Neuronal stem cell (in vitro differentiated cells): Measurements from ENCODE around the gene MCOLN3.

Source experiments
- DNase-seq: peaks from one replicate; pipeline ENCODE4 v3.0.0-alpha.2; 2013; ENCODE audit warnings: low spot score
- H2AFZ ChIP-seq: one replicate; pipeline ENCODE4 v1.6.1; 2013; ENCODE audit warnings: mild to moderate bottlenecking, low read length, inconsistent platforms
- H2AK5ac ChIP-seq: 2 replicates; pipeline ENCODE4 v1.6.1; 2013; ENCODE audit warnings: low read depth, mild to moderate bottlenecking, inconsistent platforms, low read length, moderate library complexity, mixed read lengths
- H2BK120ac ChIP-seq: 2 replicates; pipeline ENCODE4 v1.6.1; 2013; ENCODE audit warnings: low read depth, mild to moderate bottlenecking, inconsistent platforms, low read length, moderate library complexity, mixed read lengths
- H2BK12ac ChIP-seq: one replicate; pipeline ENCODE4 v1.6.1; 2013; ENCODE audit warnings: low read length, inconsistent platforms
- H2BK15ac ChIP-seq: 2 replicates; pipeline ENCODE4 v1.6.1; 2013; ENCODE audit warnings: mild to moderate bottlenecking, low read length, inconsistent platforms, mixed read lengths
- H2BK5ac ChIP-seq: one replicate; pipeline ENCODE4 v1.6.1; 2013; ENCODE audit warnings: inconsistent platforms, mild to moderate bottlenecking, low read length, moderate library complexity
- H3K14ac ChIP-seq: one replicate; pipeline ENCODE4 v1.6.1; 2013; ENCODE audit warnings: low read length, inconsistent platforms
- H3K18ac ChIP-seq: 2 replicates; pipeline ENCODE4 v1.6.1; 2013; ENCODE audit warnings: low read length, inconsistent platforms
- H3K23ac ChIP-seq: 2 replicates; pipeline ENCODE4 v1.6.1; 2013; ENCODE audit warnings: low read depth, mild to moderate bottlenecking, mixed read lengths, low read length, inconsistent platforms; ENCODE audit not compliant: poor library complexity
- H3K27ac ChIP-seq: replicated peaks from 3 replicates; pipeline ENCODE4 v1.5.1; 2013; ENCODE audit warnings: low read length, inconsistent platforms
- H3K27me3 ChIP-seq, 3 experiments: 2 replicates each; pipeline ENCODE4 v1.6.1; 2013; ENCODE audit warnings: low read length in 3 of 3, mild to moderate bottlenecking in 2 of 3, inconsistent platforms in 1 of 3, low read depth in 1 of 3, mixed read lengths in 1 of 3, moderate library complexity in 1 of 3; ENCODE audit not compliant: control insufficient read depth in 3 of 3, insufficient read depth in 3 of 3
- H3K36me3 ChIP-seq, 2 donors: replicated peaks in 1 of 2; 2 replicates each; pipeline ENCODE4 v1.6.1; 2013; ENCODE audit warnings: low read length in 2 of 2; ENCODE audit not compliant: control insufficient read depth in 2 of 2, insufficient read depth in 2 of 2
- H3K4ac ChIP-seq: 2 replicates; pipeline ENCODE4 v1.6.1; 2013; ENCODE audit warnings: inconsistent platforms, mild to moderate bottlenecking, low read length, moderate library complexity
- H3K4me1 ChIP-seq, 2 donors: 1 replicate in 1 of 2; 2 replicates in 1 of 2; pipeline ENCODE4 v1.6.1; 2013; ENCODE audit warnings: low read length in 2 of 2, low read depth in 1 of 2; ENCODE audit not compliant: control insufficient read depth in 2 of 2, insufficient read depth in 1 of 2
- H3K4me2 ChIP-seq: one replicate; pipeline ENCODE4 v1.6.1; 2013; ENCODE audit warnings: mild to moderate bottlenecking, low read length, inconsistent platforms; ENCODE audit not compliant: insufficient read depth, poor library complexity, severe bottlenecking
- H3K4me3 ChIP-seq, 2 donors: 2 replicates each; pipeline ENCODE4 v1.5.1; 2013; ENCODE audit warnings: low read length in 2 of 2, mild to moderate bottlenecking in 2 of 2, inconsistent platforms in 1 of 2, moderate library complexity in 1 of 2
- H3K79me1 ChIP-seq: one replicate; pipeline ENCODE4 v1.6.1; 2013; ENCODE audit warnings: low read depth, mild to moderate bottlenecking, inconsistent platforms, low read length, moderate library complexity
- H3K9ac ChIP-seq: one replicate; pipeline ENCODE4 v1.6.1; 2013; ENCODE audit warnings: mild to moderate bottlenecking, low read depth, low read length, inconsistent platforms; ENCODE audit not compliant: poor library complexity
- H3K9me3 ChIP-seq, 2 donors: replicated peaks in 1 of 2; 2 replicates each; pipeline versions ENCODE3 to v1.6.1; 2013; ENCODE audit warnings: low read length in 2 of 2, mild to moderate bottlenecking in 2 of 2, inconsistent platforms in 1 of 2, low read depth in 1 of 2, mixed read lengths in 1 of 2, moderate library complexity in 1 of 2; ENCODE audit not compliant: control insufficient read depth in 2 of 2, insufficient read depth in 1 of 2
- H4K8ac ChIP-seq: one replicate; pipeline ENCODE4 v1.6.1; 2013; ENCODE audit warnings: low read depth, mild to moderate bottlenecking, inconsistent platforms, low read length, moderate library complexity
- H4K91ac ChIP-seq: one replicate; pipeline ENCODE4 v1.6.1; 2013; ENCODE audit warnings: low read length, low read depth, mild to moderate bottlenecking, inconsistent platforms; ENCODE audit not compliant: poor library complexity
- WGBS, 2 donors: extraction: QIAGEN DNeasy Blood & Tissue Kit; methylation state at CpG; one replicate each; pipeline ENCODE4 v1.1.7; 2013; ENCODE audit warnings: missing lambda C conversion rate in 2 of 2, mixed read lengths in 1 of 2; ENCODE audit not compliant: insufficient read length in 2 of 2, insufficient replicate concordance in 1 of 2; ENCODE audit errors: extremely low coverage in 2 of 2; 5-methylcytosine and 5-hydroxymethylcytosine counted together

The MCOLN3 gene

GRCh38 chr1:84985365-84985764 is 62.9 kb downstream of the MCOLN3 start:
- Histone ChIP-seq H3K9me3 (no peaks in the 10 kb centered on the region), H3K27ac (no peak overlapping the region), H3K9ac (no peak overlapping the region), H3K4me1 (no peaks in the 10 kb centered on the region), H4K8ac (no peak overlapping the region), H2BK5ac (no peak overlapping the region), H3K18ac (no peak overlapping the region), H3K79me1 (no peaks in the 10 kb centered on the region), H4K91ac (no peak overlapping the region), H2BK12ac (no peak overlapping the region), H3K27me3 (no peaks in the 10 kb centered on the region), H2BK120ac (no peak overlapping the region), H3K4me3 (no peak overlapping the region), H2BK15ac (no peak overlapping the region), H3K23ac (no peak overlapping the region), H2AFZ (no peak overlapping the region), H3K4ac (no peak overlapping the region), H3K14ac (no peak overlapping the region), H3K4me2 (no peak overlapping the region), H3K36me3 (no peaks in the 10 kb centered on the region), H2AK5ac (no peak overlapping the region)
- no peak for DNase-seq

GRCh38 chr1:84982395-84982794 is 65.9 kb downstream of the MCOLN3 start:
- Histone ChIP-seq H3K27me3 (no peaks in the 10 kb centered on the region), H3K36me3 (no peaks in the 10 kb centered on the region), H3K4me3 (no peak overlapping the region), H2AK5ac (no peak overlapping the region), H3K23ac (no peak overlapping the region), H2AFZ (no peak overlapping the region), H3K9ac (no peak overlapping the region), H4K91ac (no peak overlapping the region), H3K4me1 (no peaks in the 10 kb centered on the region), H3K4ac (no peak overlapping the region), H2BK12ac (no peak overlapping the region), H2BK15ac (no peak overlapping the region), H2BK5ac (no peak overlapping the region), H3K9me3 (no peaks in the 10 kb centered on the region), H4K8ac (no peak overlapping the region), H3K27ac (no peak overlapping the region), H2BK120ac (no peak overlapping the region), H3K14ac (no peak overlapping the region), H3K79me1 (no peaks in the 10 kb centered on the region), H3K4me2 (no peak overlapping the region), H3K18ac (no peak overlapping the region)
- no CpG with 5 or more reads among the region's 2 CpGs for WGBS, 2 donors
- no peak for DNase-seq

DNA sequence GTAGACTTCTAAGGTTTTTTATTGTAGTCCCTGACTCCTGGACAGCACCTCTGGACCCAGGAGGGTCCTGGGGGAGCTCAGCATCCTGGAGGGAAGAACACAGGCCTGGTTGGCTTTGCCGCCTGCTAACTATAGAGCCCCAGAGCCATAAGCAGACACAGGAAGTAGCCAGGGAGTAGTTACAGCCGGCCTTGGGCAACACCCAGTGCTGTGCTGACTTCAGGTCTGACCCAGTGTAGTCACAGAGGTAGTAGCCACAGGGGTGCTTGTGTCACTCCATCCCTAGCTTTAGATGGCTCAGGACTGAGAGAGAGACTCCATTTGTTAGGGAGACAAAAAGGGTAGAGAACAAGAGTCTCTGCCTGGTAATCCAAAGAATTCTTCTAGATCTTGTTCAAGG is 73.3 kb downstream of the MCOLN3 start:
- Histone ChIP-seq H3K9me3 (no peaks in the 10 kb centered on the region), H2AK5ac (no peak overlapping the region), H2BK15ac (no peak overlapping the region), H2BK120ac (no peak overlapping the region), H3K14ac (no peak overlapping the region), H3K4me2 (no peak overlapping the region), H3K23ac (no peak overlapping the region), H4K8ac (no peak overlapping the region), H3K27ac (no peak overlapping the region), H3K18ac (no peak overlapping the region), H2BK5ac (no peak overlapping the region), H3K4ac (no peak overlapping the region), H3K4me3 (no peak overlapping the region), H2AFZ (no peak overlapping the region), H2BK12ac (no peak overlapping the region), H3K4me1 (no peaks in the 10 kb centered on the region), H3K36me3 (no peaks in the 10 kb centered on the region), H4K91ac (no peak overlapping the region), H3K9ac (no peak overlapping the region), H3K27me3 (no peaks in the 10 kb centered on the region), H3K79me1 (no peaks in the 10 kb centered on the region)
- no CpG with 5 or more reads among the region's 2 CpGs for WGBS, 2 donors
- DNase-seq = no peak

DNA sequence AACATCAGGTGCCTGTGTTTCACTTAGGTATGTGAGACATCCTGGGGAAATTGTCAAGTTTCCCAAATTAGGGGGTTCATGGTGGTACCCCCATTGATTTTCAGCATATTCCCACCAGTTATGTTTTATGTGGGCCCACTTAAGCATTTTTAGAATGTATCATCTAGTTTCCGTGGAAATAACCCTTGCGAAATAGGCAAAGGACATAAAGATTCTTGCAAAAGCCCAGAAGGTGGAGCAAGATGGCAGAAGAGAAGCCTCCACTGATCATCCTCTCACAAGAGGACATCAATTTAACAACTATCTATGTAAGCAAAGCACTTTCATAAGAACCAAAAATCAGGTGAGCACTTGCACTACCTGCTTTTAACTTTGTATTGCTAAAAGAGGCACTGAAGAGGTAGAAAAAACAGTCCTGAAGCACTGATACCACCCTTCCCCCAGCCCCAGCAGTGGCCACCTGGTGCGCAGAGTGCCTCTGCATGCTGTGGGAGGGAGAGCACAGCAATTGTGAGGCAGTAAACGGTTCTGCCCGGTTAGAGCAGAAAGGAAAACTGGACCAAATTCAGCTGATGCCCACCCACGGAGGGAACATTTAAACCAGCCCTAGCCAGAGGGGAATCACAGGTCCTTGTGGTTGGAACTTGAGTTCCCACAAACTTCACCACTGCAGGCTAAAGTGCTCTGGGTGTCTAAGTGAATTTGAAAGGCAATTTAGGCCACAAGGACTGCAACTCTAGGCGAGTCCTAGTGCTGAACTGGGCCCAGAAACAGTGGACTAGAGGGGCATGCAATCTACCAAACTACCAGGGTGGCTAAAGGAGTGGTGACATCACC is 74.6 kb downstream of the MCOLN3 start:
- H3K9me3 ChIP-seq = no peaks in the 10 kb centered on the region
- no peak overlapping the region for H2BK120ac ChIP-seq
- no peaks in the 10 kb centered on the region for H3K27me3 ChIP-seq
- H3K23ac ChIP-seq = no peak overlapping the region
- H3K9ac ChIP-seq = no peak overlapping the region
- no peak overlapping the region for H2BK5ac ChIP-seq
- H3K18ac ChIP-seq = no peak overlapping the region
- H2AK5ac ChIP-seq = no peak overlapping the region
- DNase-seq = no peak
- no peak overlapping the region for H2BK12ac ChIP-seq
- no peak overlapping the region for H3K4me3 ChIP-seq
- no peak overlapping the region for H2BK15ac ChIP-seq
- no peak overlapping the region for H2AFZ ChIP-seq
- H3K36me3 ChIP-seq = no peaks in the 10 kb centered on the region
- no peak overlapping the region for H4K91ac ChIP-seq
- H3K4me2 ChIP-seq = no peak overlapping the region
- no peaks in the 10 kb centered on the region for H3K79me1 ChIP-seq
- H3K27ac ChIP-seq = no peak overlapping the region
- no peak overlapping the region for H3K14ac ChIP-seq
- no CpG with 5 or more reads among the region's 7 CpGs for WGBS, 2 donors
- no peak overlapping the region for H4K8ac ChIP-seq
- H3K4ac ChIP-seq = no peak overlapping the region
- no peaks in the 10 kb centered on the region for H3K4me1 ChIP-seq
